Upper lobe of right lung (tissue), 1 donor: ENCODE data around the gene FNIP2. TPM values are rescaled to one million over a fixed set of nuclear protein-coding genes. Genes with fewer than 3 reads are reported as not detected.

Experiments used
- ATAC-seq: fragments of 200-7000 bp; cut with Tn5 transposase; one replicate; pipeline ENCODE4 v1.9.1; 2020; ENCODE audit warnings: mild to moderate bottlenecking, moderate library complexity
- DNase-seq: peaks from one replicate; pipeline ENCODE4 v3.0.0-alpha.2; 2020
- H3K27ac ChIP-seq: fragments of 200-600 bp; one replicate; pipeline ENCODE4 v1.8.0; 2022
- H3K27me3 ChIP-seq: fragments of 200-600 bp; one replicate; pipeline ENCODE4 v1.8.0; 2022; ENCODE audit warnings: mild to moderate bottlenecking
- H3K36me3 ChIP-seq: fragments of 200-600 bp; one replicate; pipeline ENCODE4 v1.8.0; 2022
- H3K4me1 ChIP-seq: fragments of 200-600 bp; one replicate; pipeline ENCODE4 v1.8.0; 2022
- H3K4me3 ChIP-seq: fragments of 200-600 bp; one replicate; pipeline ENCODE4 v1.8.0; 2022; ENCODE audit warnings: mild to moderate bottlenecking
- H3K9me3 ChIP-seq: fragments of 200-600 bp; one replicate; pipeline ENCODE4 v1.8.0; 2022
- CTCF ChIP-seq: fragments of 200-600 bp; IDR thresholded peaks from one replicate; pipeline ENCODE4 v1.8.0; 2022; ENCODE audit warnings: antibody characterized with exemption
- intact Hi-C: fragments of 100-400 bp; cut with DNase I; formaldehyde crosslinking; loops from one replicate; pipeline ENCODE4 v1.11.0; 2022
- total RNA-seq: library from RNA; stranded (reverse); fragmentation: NEBNext Ultra II Directional; extraction: Animal tissue kit (Norgen Biotek cat#: 25700); gene quantifications from one replicate; pipeline ENCODE4 v1.2.1, GENCODE V29; 2021
- donor health status: DM: no; HTN: yes; CAD: no; lungs with severe emphysema.

FNIP2 gene
- total RNA-seq, 1 donor from 2014 or later, result 98.4 TPM

GRCh38 chr4:158817562-158818296, 48.9 kb downstream of the FNIP2 start:
- Histone ChIP-seq H3K27ac (peak overlapping the region; percentile 4), H3K4me3 (no peak overlapping the region)

DNA sequence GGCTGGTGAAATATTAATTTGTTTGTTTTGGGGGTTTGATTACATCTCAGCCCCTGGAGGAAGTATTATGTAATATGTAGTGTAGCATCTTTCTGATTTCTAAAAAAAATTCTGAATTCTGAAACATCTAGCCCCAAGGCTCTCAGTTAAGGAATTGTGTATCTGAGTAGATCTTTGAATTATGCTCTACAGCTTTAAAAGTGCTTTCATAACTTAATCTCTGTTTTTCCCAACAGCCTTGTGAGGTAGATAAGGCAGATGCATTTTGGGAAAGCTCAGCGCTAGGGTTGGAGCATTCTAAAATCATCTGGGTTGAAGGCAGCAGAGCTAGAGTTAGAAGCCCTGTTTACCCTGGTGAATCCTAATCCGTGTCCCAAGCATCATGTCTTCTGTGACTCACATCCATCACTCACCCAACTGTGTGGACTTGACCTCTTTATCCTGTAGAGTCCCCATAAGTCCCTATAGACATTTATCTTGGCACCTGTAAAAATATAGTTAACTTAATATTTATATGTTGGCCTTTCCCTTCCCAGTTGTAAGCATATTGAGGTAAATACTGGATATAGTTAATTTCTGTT, 49.8 kb downstream of the FNIP2 start:
- intact Hi-C loops, result no loop called here
- H3K27me3 ChIP-seq, result no peaks in the 10 kb centered on the region
- TF ChIP-seq CTCF, result no peak
- H3K4me3 ChIP-seq, result no peak overlapping the region
- H3K4me1 ChIP-seq, result peaks cover 80% of the 10 kb centered on the region
- DNase-seq, result no peak
- no peak for ATAC-seq
- H3K9me3 ChIP-seq, result no peaks in the 10 kb centered on the region
- H3K36me3 ChIP-seq, result no peaks in the 10 kb centered on the region
- H3K27ac ChIP-seq, result peak overlapping the region; percentile 4

More at GRCh38 chr4:158817562-158818296, 48.9 kb downstream of the FNIP2 start:
- no peaks in the 10 kb centered on the region for H3K27me3 ChIP-seq
- H3K36me3 ChIP-seq, result no peaks in the 10 kb centered on the region
- H3K9me3 ChIP-seq, result no peaks in the 10 kb centered on the region
- H3K4me1 ChIP-seq, result peaks cover 80% of the 10 kb centered on the region
- ATAC-seq, result peak; percentile 66
- TF ChIP-seq CTCF, result no peak
- no peak for DNase-seq
- intact Hi-C loops, result no loop called here

GRCh38 chr4:158819942-158820786, 51.3 kb downstream of the FNIP2 start:
- no peak overlapping the region for H3K4me3 ChIP-seq
- H3K4me1 ChIP-seq, result peaks cover 80% of the 10 kb centered on the region
- H3K9me3 ChIP-seq, result no peaks in the 10 kb centered on the region
- no peak for TF ChIP-seq CTCF
- intact Hi-C loops, result no loop called here
- DNase-seq (no peak), ATAC-seq (peak; percentile 46)
- H3K36me3 ChIP-seq, result no peaks in the 10 kb centered on the region
- H3K27me3 ChIP-seq, result no peaks in the 10 kb centered on the region
- H3K27ac ChIP-seq, result peak overlapping the region; percentile 12

DNA sequence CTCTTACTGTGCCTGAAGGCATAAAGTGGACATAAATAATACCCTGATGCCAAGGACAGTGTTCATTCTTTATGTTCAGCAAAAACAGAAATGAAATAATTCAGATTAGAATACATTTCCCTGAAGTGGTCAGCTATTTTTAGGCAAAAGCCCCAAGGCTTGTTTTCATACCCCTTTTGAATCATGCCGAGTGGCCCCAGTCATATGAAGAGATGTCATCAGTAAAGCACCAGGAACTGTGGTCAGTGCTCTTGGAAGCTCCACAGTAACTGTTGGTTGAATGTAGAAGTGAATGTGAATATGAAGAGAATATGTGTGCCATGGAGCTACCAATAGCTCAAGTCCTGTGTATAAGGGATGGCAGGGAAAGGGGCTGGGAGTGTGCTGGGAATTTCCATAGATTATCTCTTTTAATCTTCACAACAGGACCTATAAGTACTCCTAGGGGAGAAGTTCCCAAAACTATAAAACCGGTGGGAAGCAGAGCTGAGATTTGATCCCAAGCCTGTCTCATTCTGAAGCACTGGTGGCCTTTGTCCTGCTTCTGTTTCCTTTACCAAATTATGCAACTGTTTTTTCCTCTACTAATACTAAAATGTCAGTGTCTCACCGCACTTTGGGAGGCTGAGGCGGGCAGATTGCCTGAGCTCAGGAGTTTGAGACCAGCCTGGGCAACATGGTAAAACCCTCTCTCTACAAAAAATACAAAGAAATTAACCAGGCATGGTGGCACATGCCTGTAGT, 52.6 kb downstream of the FNIP2 start:
- intact Hi-C loops, result no loop called here
- peak; percentile 25 for ATAC-seq
- H3K4me3 ChIP-seq, result no peak overlapping the region

More for the DNA sequence above, 52.6 kb downstream of the FNIP2 start:
- DNase-seq, result no peak
- no peak for TF ChIP-seq CTCF
- no peaks in the 10 kb centered on the region for H3K27me3 ChIP-seq
- H3K4me1 ChIP-seq, result peaks cover 92% of the 10 kb centered on the region
- H3K27ac ChIP-seq, result peak overlapping the region; percentile 43
- H3K9me3 ChIP-seq, result no peaks in the 10 kb centered on the region
- H3K36me3 ChIP-seq, result no peaks in the 10 kb centered on the region
